ENCODE data around the gene VPS4B. TPM values are rescaled to one million over a fixed set of nuclear protein-coding genes. Genes with fewer than 3 reads are reported as not detected.

VPS4B gene
- total RNA-seq, 1 donor from 2014 or later = 65.5 TPM

GRCh38 chr18:63422864-63423304, 608 bp upstream of the VPS4B start:
- FAIRE-seq (no peak), DNase-seq (ENCODE audit: low read depth) (no peak)
- H3K27me3 Mint-ChIP-seq (ENCODE audit: low read depth, unreplicated experiment) = no peaks in the 10 kb centered on the region

DNA sequence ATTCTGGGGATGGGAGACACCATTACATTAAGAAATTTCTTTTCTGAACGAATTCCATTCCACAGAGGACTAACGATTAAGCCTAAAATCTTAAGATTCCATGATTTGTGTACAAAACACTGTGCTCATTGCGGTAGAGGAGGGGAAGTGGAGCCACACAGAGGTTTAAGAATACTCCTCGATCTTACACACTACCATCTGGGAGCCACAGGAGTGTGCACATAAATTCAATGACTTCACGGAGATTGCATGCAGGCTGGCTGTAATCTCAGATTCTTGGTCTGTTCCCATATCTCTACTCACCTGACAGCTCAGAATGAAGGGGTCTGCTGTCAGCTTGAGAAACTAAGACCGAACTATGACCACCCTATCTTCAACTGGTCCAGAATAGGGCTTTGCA, 762 bp downstream of the VPS4B start:
- Histone ChIP-seq H4K20me1 (ENCODE audit: insufficient read depth, low read length) (peaks cover 39% of the 10 kb centered on the region), H3K4me3 (ENCODE audit: insufficient read depth, low read depth, low read length) (peak overlapping the region; percentile 97), H3K27ac (ENCODE audit: low read depth, low read length) (peak overlapping the region; percentile 97), H3K27me3 (ENCODE audit: insufficient read depth, low read length) (no peaks in the 10 kb centered on the region), H2AFZ (ENCODE audit: low read depth, low read length) (peak overlapping the region; percentile 92), H3K9me3 (ENCODE audit: insufficient read depth, low read depth, low read length) (no peaks in the 10 kb centered on the region), H3K79me2 (ENCODE audit: insufficient read depth, low read length) (peaks cover 57% of the 10 kb centered on the region), H3K36me3 (ENCODE audit: insufficient read depth, low read length) (peaks cover 2% of the 10 kb centered on the region), H3K9ac (ENCODE audit: low read length) (peak overlapping the region; percentile 95), H3K4me1 (ENCODE audit: insufficient read depth, low read length) (peaks cover 3% of the 10 kb centered on the region), H3K4me2 (ENCODE audit: low read length) (peak overlapping the region; percentile 96)
- H3K4me3 Mint-ChIP-seq (ENCODE audit: unreplicated experiment) = peak overlapping the region; percentile 98
- H3K27me3 Mint-ChIP-seq (ENCODE audit: low read depth, unreplicated experiment) = no peaks in the 10 kb centered on the region
- FAIRE-seq (peak; percentile 23), DNase-seq (ENCODE audit: low read depth) (no peak)
- peak overlapping the region; percentile 99 for H3K27ac Mint-ChIP-seq (ENCODE audit: unreplicated experiment)
- TF ChIP-seq CTCF (IDR thresholded peaks at IDR 0.05; ENCODE audit: insufficient read depth, low read depth, low read length) (no peak), EZH2 (IDR thresholded peaks at IDR 0.05; ENCODE audit: insufficient read depth, low read length) (no peak)
- H3K4me1 Mint-ChIP-seq (ENCODE audit: low read depth, unreplicated experiment) = no peaks in the 10 kb centered on the region
- no peaks in the 10 kb centered on the region for H3K9me3 Mint-ChIP-seq (ENCODE audit: unreplicated experiment)
- H3K36me3 Mint-ChIP-seq (ENCODE audit: low read depth, unreplicated experiment) = no peaks in the 10 kb centered on the region

More at GRCh38 chr18:63422864-63423304, 608 bp upstream of the VPS4B start:
- Mint-ChIP-seq H3K9me3 (ENCODE audit: unreplicated experiment) (no peaks in the 10 kb centered on the region), H3K36me3 (ENCODE audit: low read depth, unreplicated experiment) (no peaks in the 10 kb centered on the region), H3K4me1 (ENCODE audit: low read depth, unreplicated experiment) (peaks cover 9% of the 10 kb centered on the region), H3K27ac (ENCODE audit: unreplicated experiment) (peak overlapping the region; percentile 99), H3K4me3 (ENCODE audit: unreplicated experiment) (peak overlapping the region; percentile 98)
- no peaks in the 10 kb centered on the region for H3K27me3 ChIP-seq (ENCODE audit: insufficient read depth, low read length)
- peak overlapping the region; percentile 95 for H3K9ac ChIP-seq (ENCODE audit: low read length)
- H3K36me3 ChIP-seq (ENCODE audit: insufficient read depth, low read length) = peaks cover 2% of the 10 kb centered on the region
- peak overlapping the region; percentile 93 for H2AFZ ChIP-seq (ENCODE audit: low read depth, low read length)
- H3K4me3 ChIP-seq (ENCODE audit: insufficient read depth, low read depth, low read length) = peak overlapping the region; percentile 71
- no peak for TF ChIP-seq EZH2 (IDR thresholded peaks at IDR 0.05; ENCODE audit: insufficient read depth, low read length)
- TF ChIP-seq CTCF (IDR thresholded peaks at IDR 0.05; ENCODE audit: insufficient read depth, low read depth, low read length) = no peak
- peak overlapping the region; percentile 97 for H3K27ac ChIP-seq (ENCODE audit: low read depth, low read length)
- H3K4me1 ChIP-seq (ENCODE audit: insufficient read depth, low read length) = peaks cover 7% of the 10 kb centered on the region
- H3K9me3 ChIP-seq (ENCODE audit: insufficient read depth, low read depth, low read length) = no peaks in the 10 kb centered on the region
- H4K20me1 ChIP-seq (ENCODE audit: insufficient read depth, low read length) = peaks cover 26% of the 10 kb centered on the region
- peak overlapping the region; percentile 87 for H3K4me2 ChIP-seq (ENCODE audit: low read length)
- peaks cover 44% of the 10 kb centered on the region for H3K79me2 ChIP-seq (ENCODE audit: insufficient read depth, low read length)

- TF ChIP-seq EZH2 (IDR thresholded peaks at IDR 0.05; ENCODE audit: insufficient read depth, low read length) = no peak
- TF ChIP-seq CTCF (IDR thresholded peaks at IDR 0.05; ENCODE audit: insufficient read depth, low read depth, low read length) = no peak
- Histone ChIP-seq H3K36me3 (ENCODE audit: insufficient read depth, low read length) (peaks cover 14% of the 10 kb centered on the region), H2AFZ (ENCODE audit: low read depth, low read length) (no peak overlapping the region), H3K27me3 (ENCODE audit: insufficient read depth, low read length) (no peaks in the 10 kb centered on the region), H3K4me2 (ENCODE audit: low read length) (no peak overlapping the region), H3K4me1 (ENCODE audit: insufficient read depth, low read length) (peaks cover 10% of the 10 kb centered on the region), H3K79me2 (ENCODE audit: insufficient read depth, low read length) (peaks cover 76% of the 10 kb centered on the region), H3K27ac (ENCODE audit: low read depth, low read length) (no peak overlapping the region), H3K9ac (ENCODE audit: low read length) (no peak overlapping the region), H3K4me3 (ENCODE audit: insufficient read depth, low read depth, low read length) (no peak overlapping the region), H4K20me1 (ENCODE audit: insufficient read depth, low read length) (peaks cover 67% of the 10 kb centered on the region), H3K9me3 (ENCODE audit: insufficient read depth, low read depth, low read length) (no peaks in the 10 kb centered on the region)
- peaks cover 19% of the 10 kb centered on the region for H3K36me3 Mint-ChIP-seq (ENCODE audit: low read depth, unreplicated experiment)
- no peak for DNase-seq (ENCODE audit: low read depth)
- H3K27ac Mint-ChIP-seq (ENCODE audit: unreplicated experiment) = no peak overlapping the region
- no peaks in the 10 kb centered on the region for H3K9me3 Mint-ChIP-seq (ENCODE audit: unreplicated experiment)
- H3K4me3 Mint-ChIP-seq (ENCODE audit: unreplicated experiment) = no peak overlapping the region
- H3K4me1 Mint-ChIP-seq (ENCODE audit: low read depth, unreplicated experiment) = peaks cover 5% of the 10 kb centered on the region
- no peaks in the 10 kb centered on the region for H3K27me3 Mint-ChIP-seq (ENCODE audit: low read depth, unreplicated experiment)
- no peak for FAIRE-seq
These were observed 9.3 kb downstream of the VPS4B start for GRCh38 chr18:63412953-63413352.

Data from astrocyte (in vitro differentiated cells and primary cell).